Globus pallidus (tissue), 1 donor: ENCODE measurements around the gene STUM.
"Not testable (repeated sequence)": the region's sequence is repeated elsewhere in the genome, so short reads cannot be mapped to it uniquely, and the experiment has no call there.

Experiments
- DNase-seq: peaks from one replicate; pipeline ENCODE4 v3.0.0-alpha.2; 2015; ENCODE audit warnings: low spot score

Gene STUM

GRCh38 chr1:226604560-226605317 is 56.2 kb downstream of the STUM start:
- DNase-seq, result no peak

- DNase-seq, result no peak
Observed at GRCh38 chr1:226605318-226605950, 56.9 kb downstream of the STUM start.

- DNase-seq, result no peak
Observed at GRCh38 chr1:226606311-226607267, 58.0 kb downstream of the STUM start.

DNA sequence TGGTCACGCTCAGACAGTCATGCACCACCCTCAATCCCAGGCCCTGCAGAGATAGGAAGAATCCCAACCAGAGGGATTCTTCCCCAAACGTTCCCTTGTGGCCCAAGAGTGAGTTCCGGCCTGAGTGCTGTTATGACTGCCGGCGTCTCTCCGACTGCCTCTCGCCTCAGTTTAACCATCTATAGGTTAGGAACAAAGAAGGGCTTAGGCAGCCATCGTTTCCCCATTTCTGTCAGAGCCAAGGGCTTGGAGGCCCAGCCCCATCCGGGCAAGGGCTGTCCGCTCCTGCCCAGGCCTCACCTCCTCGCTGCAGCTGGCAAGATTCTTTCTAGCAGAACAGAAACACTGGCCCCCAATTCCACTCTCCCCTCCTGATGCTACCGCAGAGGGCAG is 58.7 kb downstream of the STUM start:
- no peak for DNase-seq

GRCh38 chr1:226607821-226608220 is 59.3 kb downstream of the STUM start:
- DNase-seq, result no peak

DNA sequence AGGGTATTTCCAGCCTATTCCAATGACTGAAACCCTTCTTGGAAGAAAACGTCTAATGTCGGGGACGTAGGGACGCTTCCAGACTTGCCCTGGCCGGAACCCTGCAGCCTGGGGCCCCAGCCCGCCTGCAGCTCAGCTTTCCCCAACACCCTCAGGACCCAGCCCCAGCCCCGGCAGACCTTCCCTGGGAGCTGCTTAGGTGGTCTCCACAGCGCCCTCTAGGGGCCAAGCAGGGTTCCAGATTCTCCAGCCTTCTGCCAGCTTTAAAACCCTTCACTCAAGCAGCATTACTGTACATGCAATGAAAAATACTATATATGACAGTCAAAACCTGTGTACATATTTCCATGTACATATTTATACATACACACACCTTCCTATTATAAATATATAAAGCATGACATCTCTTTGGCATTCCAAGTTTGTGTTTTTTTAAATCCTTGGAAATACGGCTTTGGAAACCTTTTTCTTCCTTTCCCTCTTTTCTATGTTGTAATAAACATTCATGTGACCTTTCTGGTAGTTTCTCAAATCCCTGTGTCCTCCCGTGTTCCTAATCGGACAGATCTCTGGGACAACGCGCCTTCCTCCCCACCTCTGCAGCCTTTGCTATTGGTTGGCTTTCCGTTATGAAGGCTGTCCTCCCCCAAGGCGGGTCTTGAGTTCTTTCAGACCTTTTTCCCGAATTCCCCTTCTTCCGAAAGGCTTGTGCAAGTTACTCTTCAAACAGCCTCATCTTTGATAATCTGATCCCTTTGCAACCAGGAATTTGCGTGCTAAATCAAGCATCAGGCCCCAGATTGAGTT is 60.3 kb downstream of the STUM start:
- DNase-seq, result peak; percentile 60

- DNase-seq, result no peak
Observed at GRCh38 chr1:226609836-226610455, 61.4 kb downstream of the STUM start.

DNA sequence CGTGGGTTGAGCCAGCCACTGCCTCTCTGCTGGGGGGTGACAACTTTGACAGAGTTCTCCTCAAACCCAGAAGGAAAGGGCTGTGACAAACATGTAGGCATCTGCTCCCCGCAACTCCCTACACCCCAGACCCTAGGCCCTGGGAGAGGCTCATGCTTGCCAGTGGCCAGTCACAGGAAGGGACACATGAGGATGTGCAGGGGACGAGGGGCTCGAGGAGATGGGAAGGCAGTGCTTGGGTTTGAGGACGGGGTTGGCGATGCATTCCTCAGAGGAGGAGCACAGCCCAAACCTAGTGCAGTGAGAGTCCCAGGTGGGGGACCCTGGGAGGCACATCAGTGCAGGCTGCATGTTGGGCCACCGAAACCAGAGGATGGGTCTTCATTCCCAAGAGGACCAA is 62.1 kb downstream of the STUM start:
- no peak for DNase-seq

DNA sequence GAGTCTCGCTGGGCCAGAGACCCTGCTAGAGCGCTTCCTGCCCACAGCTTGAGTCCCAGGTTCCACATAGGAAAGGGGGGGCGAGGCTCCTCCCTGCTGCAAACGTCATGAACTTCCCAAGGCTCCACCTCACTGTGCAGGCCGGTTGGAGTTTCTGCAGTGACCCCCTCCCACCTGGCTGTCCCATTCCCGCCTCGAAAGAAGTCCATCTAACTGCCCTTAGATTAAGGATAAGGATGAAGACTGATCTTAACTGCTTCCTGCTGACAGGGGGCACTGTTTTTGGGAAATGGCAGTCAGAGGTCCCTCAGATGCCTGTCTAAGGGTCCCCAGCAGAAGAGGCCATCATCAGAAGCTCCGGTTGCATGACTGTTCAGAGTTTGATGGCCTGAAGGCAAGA is 62.7 kb downstream of the STUM start:
- DNase-seq, result no peak

- not testable (repeated sequence) for DNase-seq
Observed at GRCh38 chr1:226611980-226612379, 63.4 kb downstream of the STUM start.

DNA sequence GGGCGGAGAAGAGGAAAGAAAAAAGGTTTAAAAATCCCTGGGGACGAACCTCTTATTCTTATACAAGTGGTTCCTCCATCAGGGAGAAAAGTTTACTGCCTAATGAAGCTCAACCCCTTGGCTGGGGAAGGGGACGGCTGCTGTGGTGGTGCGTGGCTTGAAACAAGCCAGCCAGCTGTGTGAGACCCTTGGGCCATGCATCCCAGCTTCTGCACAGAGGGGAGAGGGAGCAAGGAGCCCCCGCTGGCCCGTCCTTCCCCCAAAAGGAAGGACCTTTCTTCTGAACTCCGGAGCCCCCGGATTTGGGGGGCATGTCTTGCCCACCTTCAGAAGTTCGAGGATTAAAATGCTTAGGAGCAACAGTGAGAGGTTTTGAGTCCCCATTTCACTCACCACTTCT is 67.3 kb downstream of the STUM start:
- DNase-seq, result no peak

- no peak for DNase-seq
Observed at GRCh38 chr1:226616636-226617035, 68.1 kb downstream of the STUM start.

DNA sequence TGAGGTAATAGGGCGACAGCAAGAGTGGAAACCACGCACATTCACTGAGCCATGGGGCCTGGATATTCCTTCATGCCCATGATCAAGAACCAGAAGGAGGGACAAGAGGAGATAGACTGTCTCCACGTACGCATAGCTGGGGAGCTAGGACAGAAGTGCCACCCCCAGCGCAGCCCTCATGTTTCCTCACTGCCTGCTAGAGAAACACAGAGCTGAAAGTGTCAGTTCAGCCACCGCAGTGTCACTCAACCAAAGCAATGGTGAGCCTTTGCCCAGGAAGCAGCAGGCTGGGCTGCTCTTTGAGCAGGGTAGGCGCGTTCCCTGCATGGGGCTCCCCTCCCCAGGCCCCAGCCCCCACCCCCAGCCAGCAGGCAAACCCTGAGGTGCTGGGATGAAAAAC is 68.5 kb downstream of the STUM start:
- no peak for DNase-seq

DNA sequence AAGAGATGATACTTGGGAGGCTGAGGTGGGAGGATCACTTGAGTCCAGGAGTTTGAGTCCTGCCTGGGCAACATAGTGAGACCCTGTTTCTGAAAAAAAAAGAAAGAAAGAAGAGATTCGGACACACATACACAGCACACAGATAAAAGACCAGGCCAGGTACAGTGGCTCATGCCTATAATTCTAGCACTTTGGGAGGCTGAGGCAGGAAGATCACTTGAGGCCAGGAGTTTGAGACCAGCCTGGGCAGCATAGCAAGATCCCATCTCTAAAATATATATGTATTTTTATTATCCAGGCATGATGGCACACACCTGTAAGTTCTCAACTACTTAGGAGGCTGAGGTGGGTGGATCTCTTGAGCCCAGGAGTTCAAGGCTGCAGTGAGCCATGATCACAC is 69.2 kb downstream of the STUM start:
- DNase-seq, result not testable (repeated sequence)

DNA sequence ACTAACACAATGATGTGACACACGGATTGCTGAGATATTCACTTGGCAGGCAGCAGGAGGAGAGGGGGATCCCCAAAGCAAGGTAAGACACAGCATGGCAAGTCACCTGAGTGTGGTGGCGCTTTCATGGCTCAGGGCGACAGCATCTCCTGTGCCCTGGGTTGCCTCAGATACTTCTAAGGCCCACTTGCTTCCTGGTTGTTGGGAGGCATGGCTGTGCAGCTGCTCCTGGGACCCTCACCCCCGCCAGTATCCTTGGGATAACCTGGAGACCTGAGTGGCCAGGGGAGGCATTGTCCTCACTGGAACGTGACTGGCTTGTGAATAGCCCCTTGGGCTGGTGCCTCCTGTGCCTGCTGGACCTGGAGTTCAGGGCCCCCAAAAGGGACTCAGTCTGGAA is 69.8 kb downstream of the STUM start:
- DNase-seq, result no peak

DNA sequence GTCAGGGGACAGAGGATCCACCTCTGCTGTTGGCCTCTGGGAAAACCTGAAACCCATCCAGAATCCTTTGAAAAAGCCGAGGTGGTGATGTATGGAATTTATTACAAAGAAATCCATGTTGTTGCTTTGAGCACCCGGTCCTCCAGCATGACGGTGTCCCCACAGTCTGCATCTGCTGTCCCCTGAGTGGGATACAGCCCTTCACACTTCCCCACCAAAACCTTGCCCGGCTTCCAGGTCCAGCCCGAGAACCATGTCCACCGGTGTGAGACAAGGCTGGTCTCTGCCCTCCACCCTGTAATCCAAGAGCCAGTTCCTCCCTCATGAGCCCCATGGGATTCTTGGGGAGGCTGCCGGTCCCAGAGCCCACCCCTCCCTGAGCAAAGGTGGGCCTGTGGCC is 70.5 kb downstream of the STUM start:
- no peak for DNase-seq

DNA sequence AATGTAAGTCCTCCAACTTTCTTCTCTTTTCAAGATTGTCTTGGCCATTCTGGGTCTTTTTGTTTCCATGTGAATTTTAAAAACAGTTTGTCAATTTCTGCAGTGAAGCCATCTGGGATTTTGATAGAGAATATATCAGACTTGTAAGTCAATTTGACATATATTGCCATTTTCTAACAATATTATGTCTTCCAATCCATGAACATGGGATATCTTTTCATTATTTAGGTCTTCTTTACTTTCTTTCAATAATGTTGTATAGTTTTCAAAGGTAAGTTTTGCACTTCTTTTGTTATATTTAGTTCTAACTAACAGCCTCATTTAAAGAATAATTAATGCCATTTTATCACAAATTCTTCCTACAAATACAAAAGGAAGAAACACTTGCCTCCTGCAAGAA is 73.4 kb downstream of the STUM start:
- no peak for DNase-seq

DNA sequence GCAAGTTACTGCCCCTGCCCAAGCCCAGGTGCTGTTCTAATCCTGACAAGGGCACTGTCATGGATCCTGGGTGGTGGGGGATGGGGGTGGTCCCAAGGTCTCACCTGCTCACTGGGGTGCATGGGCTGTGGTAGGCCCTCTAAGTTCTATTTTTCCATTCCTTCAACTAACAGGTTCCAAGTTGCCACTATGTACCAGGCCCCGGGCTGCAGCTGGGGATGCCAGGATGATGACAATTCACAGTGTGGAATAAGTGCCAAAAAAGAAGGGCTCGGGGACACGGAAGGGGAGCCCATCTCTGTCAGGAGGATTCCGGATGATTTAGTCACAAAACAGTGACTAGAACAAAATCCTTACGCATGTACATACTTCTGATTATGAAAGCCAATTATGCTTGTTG is 76.0 kb downstream of the STUM start:
- no peak for DNase-seq

- no peak for DNase-seq
Observed at GRCh38 chr1:226625326-226625725, 76.8 kb downstream of the STUM start.

GRCh38 chr1:226625832-226626576 is 77.4 kb downstream of the STUM start:
- no peak for DNase-seq

- peak; percentile 63 for DNase-seq
Observed at GRCh38 chr1:226626577-226626956, 78.0 kb downstream of the STUM start.
